IPS-18c (cell line): ENCODE data around the gene ZC2HC1B.

Source experiments
- H3K4me3 ChIP-seq: 2 replicates; pipeline ENCODE4 v1.7.0; 2013; ENCODE audit warnings: low read depth, mild to moderate bottlenecking, low read length, moderate library complexity; ENCODE audit not compliant: insufficient read depth
- H3K9me3 ChIP-seq: one replicate; pipeline ENCODE4 v1.6.1; 2013; ENCODE audit warnings: mild to moderate bottlenecking, low read length, moderate library complexity; ENCODE audit not compliant: control insufficient read depth, insufficient read depth

Gene ZC2HC1B

GRCh38 chr6:143949535-143949934 is 85.3 kb downstream of the ZC2HC1B start:
- Histone ChIP-seq H3K9me3 (no peaks in the 10 kb centered on the region), H3K4me3 (no peak overlapping the region)

- no peaks in the 10 kb centered on the region for H3K9me3 ChIP-seq
- H3K4me3 ChIP-seq, result no peak overlapping the region
These were observed 85.7 kb downstream of the ZC2HC1B start for GRCh38 chr6:143949962-143950361.

- no peaks in the 10 kb centered on the region for H3K9me3 ChIP-seq
These were observed 86.6 kb downstream of the ZC2HC1B start for GRCh38 chr6:143950875-143951274.

DNA sequence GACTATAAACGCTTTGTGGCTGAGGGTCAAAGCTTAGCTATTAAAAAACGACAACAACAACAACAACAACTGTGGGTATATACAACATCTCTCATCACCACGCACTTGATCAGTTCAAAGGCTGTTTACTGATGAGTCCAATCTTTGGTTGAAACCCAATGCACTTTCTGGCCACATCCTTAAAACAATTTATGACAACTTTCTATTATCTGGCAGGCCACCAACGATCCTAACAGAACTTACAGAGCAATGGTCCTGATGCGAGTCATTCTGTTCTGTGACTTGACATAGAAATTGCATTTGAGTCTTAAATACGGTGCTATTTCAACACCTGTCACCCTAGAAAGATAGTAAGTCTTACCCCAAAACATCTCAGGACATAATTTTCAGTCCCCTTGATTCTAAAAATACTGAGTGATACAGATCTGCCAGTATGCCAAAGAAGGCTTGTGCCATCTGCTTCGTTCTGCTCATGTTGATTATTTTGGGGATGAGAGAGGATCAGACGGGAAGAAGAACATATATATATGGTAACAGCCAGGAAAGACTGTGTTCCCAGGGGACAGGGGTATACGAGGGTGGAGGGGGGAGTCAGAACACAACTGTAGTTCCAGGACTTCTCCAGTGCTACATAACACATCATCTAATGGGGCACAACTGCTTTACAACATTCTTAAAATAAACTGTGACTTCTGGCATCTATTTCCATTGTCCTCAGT is 87.9 kb downstream of the ZC2HC1B start:
- no peaks in the 10 kb centered on the region for H3K9me3 ChIP-seq
- no peak overlapping the region for H3K4me3 ChIP-seq

More at GRCh38 chr6:143950875-143951274, 86.6 kb downstream of the ZC2HC1B start:
- no peak overlapping the region for H3K4me3 ChIP-seq

- H3K9me3 ChIP-seq, result no peaks in the 10 kb centered on the region
- H3K4me3 ChIP-seq, result no peak overlapping the region
These were observed 88.8 kb downstream of the ZC2HC1B start for GRCh38 chr6:143952947-143953701.

- Histone ChIP-seq H3K9me3 (no peaks in the 10 kb centered on the region), H3K4me3 (no peak overlapping the region)
These were observed 89.6 kb downstream of the ZC2HC1B start for GRCh38 chr6:143953922-143954321.

DNA sequence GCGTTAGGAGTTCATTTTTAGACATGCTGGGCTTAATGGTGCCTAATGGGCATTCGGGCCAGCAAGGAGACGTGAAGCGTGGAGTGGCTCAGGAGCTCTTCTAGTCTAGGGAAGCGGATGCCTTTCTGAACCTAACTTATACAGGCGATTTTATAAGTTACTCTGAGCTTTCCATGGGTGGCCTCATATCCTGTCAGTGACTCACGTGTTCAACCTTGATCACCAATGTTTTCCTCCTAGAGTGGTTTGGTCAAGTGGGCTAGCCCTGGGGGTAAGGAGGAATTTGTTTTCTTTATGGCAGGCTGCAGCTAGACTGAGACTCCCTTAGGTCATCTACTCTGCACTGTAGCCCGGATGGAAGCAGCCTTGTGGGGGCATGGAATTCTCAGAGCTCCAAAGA is 91.7 kb downstream of the ZC2HC1B start:
- H3K4me3 ChIP-seq, result no peak overlapping the region

GRCh38 chr6:143957679-143958274 is 93.5 kb downstream of the ZC2HC1B start:
- Histone ChIP-seq H3K4me3 (no peak overlapping the region), H3K9me3 (no peaks in the 10 kb centered on the region)

More for the DNA sequence above, 91.7 kb downstream of the ZC2HC1B start:
- H3K9me3 ChIP-seq, result no peaks in the 10 kb centered on the region

- Histone ChIP-seq H3K9me3 (no peaks in the 10 kb centered on the region), H3K4me3 (no peak overlapping the region)
These were observed 94.6 kb downstream of the ZC2HC1B start for GRCh38 chr6:143958839-143959399.

GRCh38 chr6:143959927-143960326 is 95.7 kb downstream of the ZC2HC1B start:
- H3K9me3 ChIP-seq, result no peaks in the 10 kb centered on the region
- no peak overlapping the region for H3K4me3 ChIP-seq

- H3K4me3 ChIP-seq, result no peak overlapping the region
- H3K9me3 ChIP-seq, result no peaks in the 10 kb centered on the region
These were observed 96.8 kb downstream of the ZC2HC1B start for GRCh38 chr6:143961066-143961465.

GRCh38 chr6:143961886-143962878 is 97.9 kb downstream of the ZC2HC1B start:
- Histone ChIP-seq H3K4me3 (no peak overlapping the region), H3K9me3 (no peaks in the 10 kb centered on the region)

- no peak overlapping the region for H3K4me3 ChIP-seq
- no peaks in the 10 kb centered on the region for H3K9me3 ChIP-seq
These were observed 99.1 kb downstream of the ZC2HC1B start for GRCh38 chr6:143963158-143963919.

DNA sequence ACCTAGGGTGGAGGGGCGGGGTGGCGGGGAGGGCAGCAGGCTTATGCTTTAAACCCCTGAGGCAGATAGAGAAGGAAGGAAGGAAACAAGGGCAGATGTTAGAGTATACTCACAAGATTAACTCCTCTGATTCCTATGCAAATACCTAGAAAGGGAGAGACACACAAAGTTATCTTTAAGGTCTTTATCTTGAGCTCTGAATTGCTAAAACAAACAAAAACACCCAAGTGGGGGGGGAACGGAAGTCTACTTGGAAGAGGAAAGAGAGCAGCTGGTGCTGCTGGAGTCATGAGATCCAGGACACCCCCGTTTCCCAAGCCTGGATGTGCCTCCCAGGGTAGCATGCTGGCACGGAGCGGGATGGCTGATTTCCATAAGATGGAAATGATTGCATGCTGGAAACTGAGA is 100.4 kb downstream of the ZC2HC1B start:
- Histone ChIP-seq H3K9me3 (no peaks in the 10 kb centered on the region), H3K4me3 (no peak overlapping the region)

- Histone ChIP-seq H3K9me3 (no peaks in the 10 kb centered on the region), H3K4me3 (no peak overlapping the region)
These were observed 101.4 kb downstream of the ZC2HC1B start for GRCh38 chr6:143965503-143966171.

GRCh38 chr6:143966312-143966711 is 102.0 kb downstream of the ZC2HC1B start:
- Histone ChIP-seq H3K4me3 (no peak overlapping the region), H3K9me3 (no peaks in the 10 kb centered on the region)
